GM06990 (cell line): Measurements from ENCODE around the gene SAP30.
A peak's percentile ranks its signal among the peaks of the same experiment; 100 is the strongest.

ENCODE experiments used
- DNase-seq: peaks from one replicate; pipeline ENCODE4 v3.0.0-alpha.2; 2011; ENCODE audit not compliant: insufficient read length; ENCODE audit errors: extremely low read depth
- H3K27me3 ChIP-seq: replicated peaks from 2 replicates; pipeline ENCODE4 v1.6.0; 2011; ENCODE audit warnings: low read length; ENCODE audit not compliant: control insufficient read depth, insufficient read depth
- H3K36me3 ChIP-seq: 2 replicates; pipeline ENCODE4 v1.5.1; 2011; ENCODE audit warnings: low read length; ENCODE audit not compliant: control insufficient read depth, insufficient read depth
- H3K4me3 ChIP-seq: replicated peaks from 2 replicates; pipeline ENCODE4 v1.5.1; 2011; ENCODE audit warnings: low read depth, mild to moderate bottlenecking, control low read depth, low read length
- TF ChIP-seq, protein P1 (sequence below): IDR thresholded peaks from 2 replicates; pipeline ENCODE4 v1.5.1; 2011; ENCODE audit warnings: low read length, control low read depth, mild to moderate bottlenecking, inconsistent platforms; ENCODE audit not compliant: insufficient read depth, poor library complexity, severe bottlenecking

Gene SAP30

DNA sequence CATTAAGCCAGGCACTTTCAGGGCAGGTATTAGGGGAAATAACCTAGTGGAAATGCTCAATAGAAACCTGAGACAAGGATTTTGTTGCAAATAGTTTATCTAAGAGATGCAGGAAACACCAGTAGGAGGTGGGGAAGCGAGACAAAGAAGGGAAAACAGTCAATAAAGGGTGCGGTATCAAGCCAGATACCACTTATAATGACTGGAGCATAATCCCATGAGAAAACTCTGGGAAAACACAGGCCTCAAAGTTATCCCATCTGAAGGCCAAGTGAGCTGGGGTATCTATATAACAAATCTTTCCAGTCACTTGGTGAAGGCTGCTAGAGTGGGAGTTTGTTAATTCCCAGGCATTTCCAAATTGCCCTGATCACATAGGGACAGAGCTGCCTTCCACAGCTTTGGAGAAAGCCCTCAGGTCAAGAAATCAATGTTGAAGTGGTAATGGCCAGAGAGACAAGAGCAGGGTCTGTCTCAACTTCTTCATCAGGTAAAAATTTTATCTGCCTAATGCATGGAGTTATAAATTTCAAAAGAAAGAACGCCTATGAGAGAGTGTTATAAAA, 26.8 kb upstream of the SAP30 start:
- no peaks in the 10 kb centered on the region for H3K27me3 ChIP-seq
- TF ChIP-seq, protein P1, sequence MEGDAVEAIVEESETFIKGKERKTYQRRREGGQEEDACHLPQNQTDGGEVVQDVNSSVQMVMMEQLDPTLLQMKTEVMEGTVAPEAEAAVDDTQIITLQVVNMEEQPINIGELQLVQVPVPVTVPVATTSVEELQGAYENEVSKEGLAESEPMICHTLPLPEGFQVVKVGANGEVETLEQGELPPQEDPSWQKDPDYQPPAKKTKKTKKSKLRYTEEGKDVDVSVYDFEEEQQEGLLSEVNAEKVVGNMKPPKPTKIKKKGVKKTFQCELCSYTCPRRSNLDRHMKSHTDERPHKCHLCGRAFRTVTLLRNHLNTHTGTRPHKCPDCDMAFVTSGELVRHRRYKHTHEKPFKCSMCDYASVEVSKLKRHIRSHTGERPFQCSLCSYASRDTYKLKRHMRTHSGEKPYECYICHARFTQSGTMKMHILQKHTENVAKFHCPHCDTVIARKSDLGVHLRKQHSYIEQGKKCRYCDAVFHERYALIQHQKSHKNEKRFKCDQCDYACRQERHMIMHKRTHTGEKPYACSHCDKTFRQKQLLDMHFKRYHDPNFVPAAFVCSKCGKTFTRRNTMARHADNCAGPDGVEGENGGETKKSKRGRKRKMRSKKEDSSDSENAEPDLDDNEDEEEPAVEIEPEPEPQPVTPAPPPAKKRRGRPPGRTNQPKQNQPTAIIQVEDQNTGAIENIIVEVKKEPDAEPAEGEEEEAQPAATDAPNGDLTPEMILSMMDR = no peak
- no peak overlapping the region for H3K4me3 ChIP-seq
- no peak for DNase-seq
- no peaks in the 10 kb centered on the region for H3K36me3 ChIP-seq

DNA sequence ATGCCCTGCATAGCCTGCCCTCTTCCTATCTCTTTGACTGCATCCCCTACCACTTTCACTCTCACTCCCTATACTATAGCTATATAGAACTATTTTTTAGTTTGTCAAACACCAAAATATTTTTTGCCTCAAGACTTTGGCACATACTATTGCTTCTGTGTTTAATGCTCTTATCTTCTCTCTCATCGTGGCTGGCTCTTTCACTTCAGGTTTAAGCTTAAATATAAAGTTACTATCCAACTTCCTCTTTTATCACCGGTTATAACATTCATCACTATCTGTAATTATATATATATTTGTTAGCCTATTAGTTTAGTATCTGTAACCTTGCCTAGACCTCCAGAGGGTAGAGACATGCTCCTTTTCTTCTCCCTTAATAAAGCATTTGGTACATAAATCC, 25.1 kb upstream of the SAP30 start:
- no peaks in the 10 kb centered on the region for H3K27me3 ChIP-seq
- no peak for DNase-seq
- H3K4me3 ChIP-seq = no peak overlapping the region
- no peaks in the 10 kb centered on the region for H3K36me3 ChIP-seq
- TF ChIP-seq, protein P1 = no peak

DNA sequence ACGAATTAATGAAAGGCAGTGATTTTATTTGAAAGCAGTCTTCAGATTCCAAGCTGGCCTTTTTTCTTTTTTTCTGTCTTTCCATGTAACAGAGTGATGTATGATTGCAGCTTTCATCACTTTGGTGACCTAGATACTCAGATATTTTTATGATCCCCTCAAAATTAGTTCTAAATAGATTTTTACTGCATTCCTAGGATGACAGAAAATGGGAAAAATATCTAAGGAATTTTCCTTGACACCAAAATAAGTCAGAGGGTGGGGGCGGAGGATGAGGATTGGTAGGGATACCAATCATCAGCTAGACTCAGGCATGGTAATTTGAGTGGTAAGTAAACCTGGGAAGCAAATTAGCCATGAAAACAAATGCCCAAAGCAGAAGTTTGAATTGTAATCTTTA, 24.7 kb upstream of the SAP30 start:
- Histone ChIP-seq H3K27me3 (no peaks in the 10 kb centered on the region), H3K36me3 (no peaks in the 10 kb centered on the region), H3K4me3 (no peak overlapping the region)
- TF ChIP-seq, protein P1 = no peak
- DNase-seq = no peak

DNA sequence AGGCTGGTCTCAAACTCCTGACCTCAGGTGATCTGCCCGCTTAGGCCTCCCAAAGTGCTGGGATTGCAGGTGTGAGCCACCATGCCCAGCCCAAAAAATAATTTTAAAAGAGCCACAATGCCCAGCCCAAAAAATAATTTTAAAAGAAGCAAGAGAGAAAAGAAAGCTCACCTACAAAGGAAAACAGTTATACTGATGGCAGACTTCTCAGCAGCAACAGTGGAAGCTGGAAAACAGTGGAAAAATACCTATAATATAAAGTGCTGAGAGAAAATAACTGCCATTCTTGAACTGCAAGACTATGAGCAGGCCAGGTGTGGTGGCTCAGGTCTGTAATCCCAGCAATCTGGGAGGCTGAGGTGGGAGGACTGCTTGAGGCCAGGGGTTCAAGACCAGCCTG, 23.3 kb upstream of the SAP30 start:
- DNase-seq = no peak
- no peak overlapping the region for H3K4me3 ChIP-seq
- H3K27me3 ChIP-seq = no peaks in the 10 kb centered on the region
- no peaks in the 10 kb centered on the region for H3K36me3 ChIP-seq
- TF ChIP-seq, protein P1 = no peak

DNA sequence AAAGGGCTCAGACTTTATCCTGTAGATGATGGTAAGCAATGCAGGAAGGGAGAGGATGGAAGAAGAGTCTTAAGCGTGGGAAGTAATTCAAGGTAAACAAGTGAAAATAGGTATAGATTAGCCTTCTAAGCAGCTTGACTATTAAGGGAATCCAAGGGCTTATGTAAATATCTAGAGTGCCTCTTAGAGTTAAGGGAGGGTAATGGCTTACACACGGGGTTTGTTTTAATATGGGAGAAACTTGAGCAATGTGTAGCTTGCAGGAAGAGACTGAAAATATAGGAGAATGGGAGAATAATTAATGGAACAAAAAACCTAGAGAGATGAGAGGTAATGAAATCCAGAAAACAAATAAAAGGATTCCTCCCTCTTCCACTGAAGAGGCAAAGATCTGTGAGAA, 12.8 kb upstream of the SAP30 start:
- H3K36me3 ChIP-seq = no peaks in the 10 kb centered on the region
- no peak for DNase-seq
- TF ChIP-seq, protein P1 = no peak
- H3K4me3 ChIP-seq = no peak overlapping the region
- no peaks in the 10 kb centered on the region for H3K27me3 ChIP-seq

DNA sequence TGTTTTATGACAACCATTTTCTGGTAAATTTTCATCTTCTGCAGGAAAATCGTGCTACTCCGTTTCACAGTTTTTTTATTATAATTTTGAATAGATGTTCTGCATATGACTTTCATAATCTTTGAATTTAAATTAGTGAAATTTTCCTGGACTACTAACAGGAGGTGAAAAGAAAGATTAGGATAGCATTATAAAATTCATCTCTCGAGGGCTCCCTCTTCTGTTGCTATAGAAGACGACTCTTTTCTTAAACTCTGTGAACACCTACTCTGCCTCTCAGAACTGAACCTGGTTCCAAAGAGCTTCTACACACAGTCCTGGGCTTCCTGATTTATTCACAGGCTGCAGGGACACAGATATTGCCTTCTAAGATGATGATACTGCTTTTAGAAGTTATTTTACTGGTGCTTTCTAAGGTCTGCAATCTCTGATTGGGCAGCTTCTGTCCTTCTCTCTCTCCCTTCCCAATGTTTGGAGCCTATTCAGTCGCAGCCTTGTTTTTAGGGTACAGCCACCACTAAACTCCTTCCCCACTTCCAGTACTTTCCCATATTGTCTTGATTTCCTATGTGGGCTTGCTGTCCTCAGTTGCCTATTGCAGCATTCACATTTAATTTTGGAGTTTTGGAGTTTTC, 10.1 kb upstream of the SAP30 start:
- Histone ChIP-seq H3K27me3 (no peaks in the 10 kb centered on the region), H3K4me3 (no peak overlapping the region), H3K36me3 (no peaks in the 10 kb centered on the region)
- TF ChIP-seq, protein P1 = peak; percentile 31
- no peak for DNase-seq
